Hepatocyte (in vitro differentiated cells): ENCODE measurements around the gene ZFYVE9. TPM values are rescaled to one million over a fixed set of nuclear protein-coding genes. Genes with fewer than 3 reads are reported as not detected.
"Not testable (repeated sequence)": the region's sequence is repeated elsewhere in the genome, so short reads cannot be mapped to it uniquely, and the experiment has no call there.

Experiments
- DNase-seq: peaks from one replicate; pipeline ENCODE4 v3.0.0-alpha.2; 2016; ENCODE audit warnings: low spot score
- H2AFZ ChIP-seq: fragments of 200-600 bp; sonication (generic); 2 replicates; pipeline ENCODE4 v1.6.0; 2016; ENCODE audit warnings: antibody characterized with exemption, mild to moderate bottlenecking
- H3K27ac ChIP-seq: fragments of 200-600 bp; sonication (generic); 2 replicates; pipeline ENCODE4 v1.5.1; 2016; ENCODE audit warnings: mild to moderate bottlenecking
- H3K27me3 ChIP-seq: fragments of 200-600 bp; sonication (generic); 2 replicates; pipeline ENCODE4 v1.6.1; 2016
- H3K36me3 ChIP-seq: fragments of 200-600 bp; sonication (generic); replicated peaks from 2 replicates; pipeline ENCODE4 v1.5.1; 2016; ENCODE audit warnings: low read depth; ENCODE audit not compliant: insufficient read depth
- H3K4me1 ChIP-seq: fragments of 200-600 bp; sonication (generic); 2 replicates; pipeline ENCODE4 v1.5.1; 2016; ENCODE audit warnings: mild to moderate bottlenecking, moderate library complexity; ENCODE audit not compliant: insufficient read depth
- H3K4me2 ChIP-seq: fragments of 200-600 bp; sonication (generic); 2 replicates; pipeline ENCODE4 v1.6.0; 2016
- H3K4me3 ChIP-seq: fragments of 200-600 bp; sonication (generic); 2 replicates; pipeline ENCODE4 v1.5.1; 2016; ENCODE audit warnings: mild to moderate bottlenecking
- H3K79me2 ChIP-seq: fragments of 200-600 bp; sonication (generic); 2 replicates; pipeline ENCODE4 v1.6.0; 2017; ENCODE audit warnings: mild to moderate bottlenecking
- H3K9me2 ChIP-seq: fragments of 200-600 bp; sonication (generic); replicated peaks from 2 replicates; pipeline ENCODE4 v1.6.0; 2017; ENCODE audit warnings: mild to moderate bottlenecking; ENCODE audit not compliant: insufficient read depth
- H3K9me3 ChIP-seq: fragments of 200-600 bp; sonication (generic); 2 replicates; pipeline ENCODE4 v1.5.1; 2016; ENCODE audit warnings: low read depth, mild to moderate bottlenecking
- H4K20me1 ChIP-seq: fragments of 200-600 bp; sonication (generic); 2 replicates; pipeline ENCODE4 v1.6.0; 2016; ENCODE audit warnings: mild to moderate bottlenecking; ENCODE audit not compliant: insufficient read depth, poor library complexity, severe bottlenecking
- EZH2 ChIP-seq: fragments of 200-600 bp; sonication (generic); IDR thresholded peaks from 2 replicates; pipeline ENCODE4 v1.6.1; 2016; ENCODE audit warnings: antibody characterized with exemption, mild to moderate bottlenecking, borderline replicate concordance
- EZH2phosphoT487 ChIP-seq: fragments of 200-600 bp; sonication (generic); IDR thresholded peaks from one replicate; pipeline ENCODE4 v1.6.1; 2018; ENCODE audit warnings: antibody characterized with exemption, mild to moderate bottlenecking, low read depth, moderate library complexity; ENCODE audit not compliant: unreplicated experiment, severe bottlenecking
- WGBS: methylation state at CpG from one replicate; pipeline ENCODE4 v1.1.6; 2016; ENCODE audit warnings: low lambda C conversion rate; ENCODE audit errors: missing lambda C conversion rate; 5-methylcytosine and 5-hydroxymethylcytosine counted together
- polyA plus RNA-seq: library from polyadenylated mRNA; unstranded; fragments of >200 nt; fragmentation: Nextera tagmentation; extraction: Ambion mirVana; gene quantifications from 2 replicates; pipeline ENCODE4 v1.2.1, GENCODE V29; 2016
- total RNA-seq: library from RNA; depleted of rRNA; stranded (reverse); fragments of >200 nt; gene quantifications from 2 replicates; pipeline ENCODE4 v1.2.3, GENCODE V29; 2014
- TF ChIP-seq, protein P1 (sequence below): fragments of 200-600 bp; sonication (generic); IDR thresholded peaks from 2 replicates; pipeline ENCODE4 v1.5.1; 2016; ENCODE audit warnings: antibody characterized with exemption, mild to moderate bottlenecking; ENCODE audit not compliant: poor library complexity

Gene ZFYVE9
- total and polyA plus RNA-seq, 2 experiments from 2014 or later: 4.6 to 29.0 TPM

- Histone ChIP-seq H3K27me3 (no peaks in the 10 kb centered on the region), H2AFZ (no peak overlapping the region), H3K4me1 (no peaks in the 10 kb centered on the region), H3K9me3 (no peaks in the 10 kb centered on the region), H3K27ac (no peak overlapping the region), H3K4me2 (no peak overlapping the region), H3K9me2 (no peaks in the 10 kb centered on the region), H4K20me1 (no peaks in the 10 kb centered on the region), H3K4me3 (no peak overlapping the region), H3K79me2 (peaks cover 49% of the 10 kb centered on the region), H3K36me3 (no peaks in the 10 kb centered on the region)
- TF ChIP-seq, protein P1, sequence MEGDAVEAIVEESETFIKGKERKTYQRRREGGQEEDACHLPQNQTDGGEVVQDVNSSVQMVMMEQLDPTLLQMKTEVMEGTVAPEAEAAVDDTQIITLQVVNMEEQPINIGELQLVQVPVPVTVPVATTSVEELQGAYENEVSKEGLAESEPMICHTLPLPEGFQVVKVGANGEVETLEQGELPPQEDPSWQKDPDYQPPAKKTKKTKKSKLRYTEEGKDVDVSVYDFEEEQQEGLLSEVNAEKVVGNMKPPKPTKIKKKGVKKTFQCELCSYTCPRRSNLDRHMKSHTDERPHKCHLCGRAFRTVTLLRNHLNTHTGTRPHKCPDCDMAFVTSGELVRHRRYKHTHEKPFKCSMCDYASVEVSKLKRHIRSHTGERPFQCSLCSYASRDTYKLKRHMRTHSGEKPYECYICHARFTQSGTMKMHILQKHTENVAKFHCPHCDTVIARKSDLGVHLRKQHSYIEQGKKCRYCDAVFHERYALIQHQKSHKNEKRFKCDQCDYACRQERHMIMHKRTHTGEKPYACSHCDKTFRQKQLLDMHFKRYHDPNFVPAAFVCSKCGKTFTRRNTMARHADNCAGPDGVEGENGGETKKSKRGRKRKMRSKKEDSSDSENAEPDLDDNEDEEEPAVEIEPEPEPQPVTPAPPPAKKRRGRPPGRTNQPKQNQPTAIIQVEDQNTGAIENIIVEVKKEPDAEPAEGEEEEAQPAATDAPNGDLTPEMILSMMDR: no peak
- no peak for TF ChIP-seq EZH2phosphoT487
- TF ChIP-seq EZH2: no peak
- WGBS: 76% methylated on average over 6 of the region's 6 CpGs
- DNase-seq: no peak
Measured at GRCh38 chr1:52166996-52167753, 25.3 kb downstream of the ZFYVE9 start.

DNA sequence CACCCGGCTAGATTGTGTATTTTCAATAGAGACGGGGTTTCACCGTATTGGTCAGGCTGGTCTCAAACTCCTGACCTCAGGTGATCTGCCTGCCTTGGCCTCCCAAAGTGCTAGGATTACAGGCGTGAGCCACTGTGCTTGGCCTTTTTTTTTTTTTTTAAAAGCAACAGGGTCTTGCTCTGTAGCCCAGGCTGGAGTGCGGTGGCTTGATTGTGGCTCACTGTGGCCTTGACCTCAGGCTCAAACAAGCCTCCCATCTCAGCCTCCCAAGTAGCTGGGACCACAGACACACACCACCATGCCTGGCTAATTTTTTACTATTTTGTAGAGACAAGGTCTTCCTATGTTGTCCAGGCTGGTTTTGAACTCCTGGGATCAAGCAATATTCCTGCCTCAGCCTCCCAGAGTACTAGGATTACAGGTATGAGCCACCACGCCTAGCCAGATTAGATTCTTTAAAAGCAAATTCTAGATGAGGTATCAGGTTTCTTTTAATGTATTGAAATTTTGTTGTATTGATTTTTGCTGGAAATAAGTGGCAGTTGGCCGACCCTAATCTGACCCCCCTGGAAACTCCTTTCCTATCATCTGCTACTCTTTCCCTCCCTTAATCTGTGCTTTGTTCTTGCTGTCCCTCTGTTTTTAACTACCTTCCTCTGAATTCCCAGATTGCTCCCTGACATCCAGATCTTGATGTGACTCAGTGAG lies 26.6 kb downstream of the ZFYVE9 start:
- no peaks in the 10 kb centered on the region for H3K9me3 ChIP-seq
- WGBS: 95% methylated on average over 7 of the region's 7 CpGs
- peaks cover 40% of the 10 kb centered on the region for H3K79me2 ChIP-seq
- H3K4me2 ChIP-seq: no peak overlapping the region
- no peak for DNase-seq
- H3K4me1 ChIP-seq: no peaks in the 10 kb centered on the region
- H4K20me1 ChIP-seq: no peaks in the 10 kb centered on the region
- TF ChIP-seq EZH2 (no peak), EZH2phosphoT487 (no peak)
- TF ChIP-seq, protein P1: no peak
- H2AFZ ChIP-seq: no peak overlapping the region
- no peaks in the 10 kb centered on the region for H3K36me3 ChIP-seq
- no peak overlapping the region for H3K27ac ChIP-seq
- H3K9me2 ChIP-seq: no peaks in the 10 kb centered on the region
- H3K4me3 ChIP-seq: no peak overlapping the region
- H3K27me3 ChIP-seq: no peaks in the 10 kb centered on the region

GRCh38 chr1:52171149-52171548 lies 29.3 kb downstream of the ZFYVE9 start:
- H3K9me2 ChIP-seq, H2AFZ ChIP-seq, DNase-seq, H3K27ac ChIP-seq, H3K27me3 ChIP-seq, H3K4me2 ChIP-seq, H3K4me3 ChIP-seq, H4K20me1 ChIP-seq, H3K9me3 ChIP-seq, H3K4me1 ChIP-seq, H3K36me3 ChIP-seq: not testable (repeated sequence)
- WGBS: 89% methylated on average over 5 of the region's 5 CpGs
- H3K79me2 ChIP-seq: peaks cover 19% of the 10 kb centered on the region

DNA sequence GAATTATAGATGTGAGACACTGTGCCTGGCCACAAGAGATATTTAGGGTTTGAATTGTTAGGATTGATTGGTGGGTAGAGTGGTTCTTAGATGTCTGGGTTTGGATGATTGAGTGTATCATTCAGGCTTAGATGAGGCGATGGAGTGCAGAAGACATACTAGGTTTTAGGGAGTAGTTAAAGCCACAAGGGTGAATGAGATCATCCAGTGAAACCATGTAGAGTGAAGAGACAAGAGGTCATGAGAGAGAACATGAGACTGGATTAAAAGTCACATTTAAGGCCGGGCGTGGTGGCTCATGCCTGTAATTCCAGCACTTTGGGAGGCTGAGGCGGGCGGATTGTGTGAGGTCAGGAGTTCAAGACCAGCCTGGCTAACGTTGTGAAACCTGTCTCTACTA lies 37.2 kb downstream of the ZFYVE9 start:
- Histone ChIP-seq H3K79me2 (peaks cover 17% of the 10 kb centered on the region), H3K9me3 (no peaks in the 10 kb centered on the region), H3K4me3 (no peak overlapping the region), H3K36me3 (no peaks in the 10 kb centered on the region), H3K27me3 (no peaks in the 10 kb centered on the region), H3K27ac (no peak overlapping the region), H3K4me1 (no peaks in the 10 kb centered on the region), H4K20me1 (peaks cover 3% of the 10 kb centered on the region), H2AFZ (no peak overlapping the region), H3K9me2 (no peaks in the 10 kb centered on the region), H3K4me2 (no peak overlapping the region)
- WGBS: 72% methylated on average over 6 of the region's 6 CpGs
- DNase-seq: no peak
- TF ChIP-seq, protein P1: no peak
- no peak for TF ChIP-seq EZH2
- no peak for TF ChIP-seq EZH2phosphoT487
